ENCODE results near the gene LAG3.

GRCh38 chr12:6767353-6768319 is 4.7 kb upstream of the LAG3 start:
- no peak for TF ChIP-seq EZH2 (IDR thresholded peaks at IDR 0.05; ENCODE audit: low read length, missing control alignments)
- no peak for TF ChIP-seq CTCF (conservative IDR thresholded peaks at IDR 0.05 in 1 of 2, IDR thresholded peaks at IDR 0.05 in 1 of 2; ENCODE audit: low read depth in 1 of 2, low read length in 2 of 2)
